ENCODE data around the gene ASCC2. TPM values are rescaled to one million over a fixed set of nuclear protein-coding genes. Genes with fewer than 3 reads are reported as not detected.

Gene ASCC2
- total RNA-seq, 1 donor from 2014 or later: 74.9 TPM

DNA sequence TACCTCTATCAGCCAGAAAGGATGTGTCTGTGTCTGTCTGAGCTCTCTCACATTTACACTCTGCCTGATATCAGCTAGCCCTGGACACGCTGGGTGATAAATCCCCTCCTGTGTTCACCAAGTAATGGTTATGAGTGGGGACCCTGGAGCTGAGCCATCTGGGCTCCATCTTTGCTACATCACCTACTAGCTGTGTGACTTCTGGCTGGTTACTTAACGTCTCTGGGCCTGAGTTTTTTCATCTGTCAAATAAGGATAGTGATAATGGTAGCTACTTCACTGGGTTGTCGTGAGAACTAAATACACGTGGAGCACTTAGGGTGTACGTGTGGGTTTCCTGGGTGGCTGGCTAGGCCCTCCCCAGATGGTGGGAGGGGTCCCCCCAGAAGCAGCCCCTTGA, 48.0 kb downstream of the ASCC2 start:
- DNase-seq (ENCODE audit: low spot score): no peak
- Mint-ChIP-seq H3K36me3 (ENCODE audit: low read depth) (peaks cover 37% of the 10 kb centered on the region), H3K4me1 (ENCODE audit: low read depth) (no peaks in the 10 kb centered on the region), H3K27me3 (ENCODE audit: low read depth) (no peaks in the 10 kb centered on the region), H3K27ac (no peak overlapping the region), H3K4me3 (ENCODE audit: low read depth) (no peak overlapping the region), H3K9me3 (no peaks in the 10 kb centered on the region)
- intact Hi-C loops (cut with micrococcal nuclease): no loop called here

- Mint-ChIP-seq H3K36me3 (ENCODE audit: low read depth) (peaks cover 37% of the 10 kb centered on the region), H3K27ac (no peak overlapping the region), H3K27me3 (ENCODE audit: low read depth) (no peaks in the 10 kb centered on the region), H3K9me3 (no peaks in the 10 kb centered on the region), H3K4me3 (ENCODE audit: low read depth) (no peak overlapping the region), H3K4me1 (ENCODE audit: low read depth) (no peaks in the 10 kb centered on the region)
- intact Hi-C loops (cut with micrococcal nuclease): no loop called here
- no peak for DNase-seq (ENCODE audit: low spot score)
Observed at GRCh38 chr22:29788339-29789279, 49.5 kb downstream of the ASCC2 start.

GRCh38 chr22:29787371-29787980, 50.6 kb downstream of the ASCC2 start:
- Mint-ChIP-seq H3K4me3 (ENCODE audit: low read depth) (no peak overlapping the region), H3K27me3 (ENCODE audit: low read depth) (no peaks in the 10 kb centered on the region), H3K27ac (no peak overlapping the region), H3K9me3 (no peaks in the 10 kb centered on the region), H3K4me1 (ENCODE audit: low read depth) (no peaks in the 10 kb centered on the region), H3K36me3 (ENCODE audit: low read depth) (peaks cover 33% of the 10 kb centered on the region)
- no peak for DNase-seq (ENCODE audit: low spot score)
- intact Hi-C loops (cut with micrococcal nuclease): no loop called here

- H3K9me3 Mint-ChIP-seq: no peaks in the 10 kb centered on the region
- H3K27ac Mint-ChIP-seq: no peak overlapping the region
- H3K4me1 Mint-ChIP-seq (ENCODE audit: low read depth): no peaks in the 10 kb centered on the region
- intact Hi-C loops (cut with micrococcal nuclease): no loop called here
- DNase-seq (ENCODE audit: low spot score): no peak
- peaks cover 26% of the 10 kb centered on the region for H3K36me3 Mint-ChIP-seq (ENCODE audit: low read depth)
- no peaks in the 10 kb centered on the region for H3K27me3 Mint-ChIP-seq (ENCODE audit: low read depth)
- H3K4me3 Mint-ChIP-seq (ENCODE audit: low read depth): no peak overlapping the region
Observed at GRCh38 chr22:29786031-29786430, 52.0 kb downstream of the ASCC2 start.

GRCh38 chr22:29784451-29785361, 53.4 kb downstream of the ASCC2 start:
- peaks cover 14% of the 10 kb centered on the region for H3K36me3 Mint-ChIP-seq (ENCODE audit: low read depth)

GRCh38 chr22:29782061-29782845, 55.8 kb downstream of the ASCC2 start:
- H3K4me1 Mint-ChIP-seq (ENCODE audit: low read depth): no peaks in the 10 kb centered on the region
- H3K9me3 Mint-ChIP-seq: no peaks in the 10 kb centered on the region
- H3K4me3 Mint-ChIP-seq (ENCODE audit: low read depth): no peak overlapping the region
- intact Hi-C loops (cut with micrococcal nuclease): no loop called here
- DNase-seq (ENCODE audit: low spot score): no peak
- H3K27ac Mint-ChIP-seq: no peak overlapping the region
- H3K27me3 Mint-ChIP-seq (ENCODE audit: low read depth): no peaks in the 10 kb centered on the region
- no peaks in the 10 kb centered on the region for H3K36me3 Mint-ChIP-seq (ENCODE audit: low read depth)

More at GRCh38 chr22:29784451-29785361, 53.4 kb downstream of the ASCC2 start:
- Mint-ChIP-seq H3K27me3 (ENCODE audit: low read depth) (no peaks in the 10 kb centered on the region), H3K9me3 (no peaks in the 10 kb centered on the region), H3K4me3 (ENCODE audit: low read depth) (no peak overlapping the region), H3K4me1 (ENCODE audit: low read depth) (no peaks in the 10 kb centered on the region), H3K27ac (no peak overlapping the region)
- no peak for DNase-seq (ENCODE audit: low spot score)
- intact Hi-C loops (cut with micrococcal nuclease): no loop called here

DNA sequence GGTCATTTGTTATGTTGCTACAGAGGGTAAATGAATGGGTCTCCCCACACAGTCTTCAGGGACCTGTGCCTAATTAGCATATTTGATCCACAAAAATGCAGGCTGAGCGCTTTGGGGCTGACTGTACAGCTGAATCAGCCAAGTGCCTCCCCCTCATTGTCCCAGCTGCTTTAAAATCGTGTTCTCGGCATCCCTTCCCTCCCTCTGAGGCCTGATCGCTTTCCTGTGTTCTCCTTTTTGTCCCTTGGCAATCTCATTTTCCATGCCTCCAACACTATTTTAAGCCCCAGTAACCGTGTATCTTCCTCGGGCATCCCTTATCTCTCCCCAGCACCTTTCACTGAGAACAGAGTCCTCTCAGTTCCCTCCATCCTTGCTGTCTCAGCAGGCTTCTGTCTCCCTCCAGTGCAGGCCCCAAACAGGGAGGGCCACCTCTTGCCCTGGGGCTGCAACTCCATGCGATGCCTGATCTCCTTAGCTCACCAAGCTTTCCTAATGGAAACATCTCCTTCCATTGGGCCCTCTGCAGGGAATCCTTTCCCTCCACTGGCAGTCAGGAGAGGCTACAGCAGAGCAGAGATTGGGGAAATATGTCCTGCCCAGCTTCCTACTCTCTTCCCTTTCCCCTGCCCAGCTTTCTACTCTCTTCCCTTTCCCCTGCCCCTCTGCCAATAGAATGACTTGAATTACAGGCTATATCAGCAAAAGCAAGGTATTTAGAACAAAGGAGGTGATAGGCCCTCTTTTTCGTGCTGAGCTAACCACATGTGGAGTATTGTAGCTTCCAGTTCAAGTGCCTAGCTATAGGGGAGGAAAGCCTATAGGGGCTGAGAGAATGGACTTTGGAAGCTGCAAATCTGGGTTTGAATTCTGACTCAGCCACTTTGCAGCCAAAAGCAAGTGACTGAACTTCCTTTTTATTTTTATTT, 57.1 kb downstream of the ASCC2 start:
- DNase-seq (ENCODE audit: low spot score): no peak
- Mint-ChIP-seq H3K4me3 (ENCODE audit: low read depth) (no peak overlapping the region), H3K9me3 (no peaks in the 10 kb centered on the region), H3K4me1 (ENCODE audit: low read depth) (no peaks in the 10 kb centered on the region), H3K27me3 (ENCODE audit: low read depth) (no peaks in the 10 kb centered on the region), H3K27ac (no peak overlapping the region), H3K36me3 (ENCODE audit: low read depth) (no peaks in the 10 kb centered on the region)
- intact Hi-C loops (cut with micrococcal nuclease): no loop called here

DNA sequence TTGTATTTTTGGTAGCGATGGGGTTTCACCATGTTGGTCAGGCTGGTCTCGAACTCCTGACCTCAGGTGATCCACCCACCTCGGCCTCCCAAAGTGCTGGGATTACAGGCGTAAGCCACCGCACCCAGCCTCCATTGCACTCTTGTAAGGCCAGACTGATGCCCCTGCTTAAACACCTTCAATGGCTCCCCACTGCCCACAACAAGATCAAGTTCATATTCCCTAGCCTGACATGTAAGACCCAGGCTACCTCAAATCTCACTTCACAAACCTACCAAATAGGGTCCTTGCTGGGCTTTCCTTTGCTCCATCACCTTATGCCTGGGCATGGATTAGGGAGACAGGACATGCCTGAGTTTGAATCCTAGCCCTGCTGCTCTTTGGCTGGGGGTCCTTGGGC, 57.9 kb downstream of the ASCC2 start:
- Mint-ChIP-seq H3K9me3 (no peaks in the 10 kb centered on the region), H3K36me3 (ENCODE audit: low read depth) (no peaks in the 10 kb centered on the region), H3K4me1 (ENCODE audit: low read depth) (no peaks in the 10 kb centered on the region), H3K4me3 (ENCODE audit: low read depth) (no peak overlapping the region), H3K27ac (no peak overlapping the region), H3K27me3 (ENCODE audit: low read depth) (no peaks in the 10 kb centered on the region)
- intact Hi-C loops (cut with micrococcal nuclease): no loop called here
- no peak for DNase-seq (ENCODE audit: low spot score)

- H3K27ac Mint-ChIP-seq: no peak overlapping the region
- intact Hi-C loops (cut with micrococcal nuclease): no loop called here
- H3K9me3 Mint-ChIP-seq: no peaks in the 10 kb centered on the region
- DNase-seq (ENCODE audit: low spot score): no peak
- H3K4me3 Mint-ChIP-seq (ENCODE audit: low read depth): no peak overlapping the region
- no peaks in the 10 kb centered on the region for H3K27me3 Mint-ChIP-seq (ENCODE audit: low read depth)
- H3K36me3 Mint-ChIP-seq (ENCODE audit: low read depth): peaks cover 24% of the 10 kb centered on the region
- H3K4me1 Mint-ChIP-seq (ENCODE audit: low read depth): peaks cover 8% of the 10 kb centered on the region
Observed at GRCh38 chr22:29773233-29773632, 64.8 kb downstream of the ASCC2 start.

DNA sequence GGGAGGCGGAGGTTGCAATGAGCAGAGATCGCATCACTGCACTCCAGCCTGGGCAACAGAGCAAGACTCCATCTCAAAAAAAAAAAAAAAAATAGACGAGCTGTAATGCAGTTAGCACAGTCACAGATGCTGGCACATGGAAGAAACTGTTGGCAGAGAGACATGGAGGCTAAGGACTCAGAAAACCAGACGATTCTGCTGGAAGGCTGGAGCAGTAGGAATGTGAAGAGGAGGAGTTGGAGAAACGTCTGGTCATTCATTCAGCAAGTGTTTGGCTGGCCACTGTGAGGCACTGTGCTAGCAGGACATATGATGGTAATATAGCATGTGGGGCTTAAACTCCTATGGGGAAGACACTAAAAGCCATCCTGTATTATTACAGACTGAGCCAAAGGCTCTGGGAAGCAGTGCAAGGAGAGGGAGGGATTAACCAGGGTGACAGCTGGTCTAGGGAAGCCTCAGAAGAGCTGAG, 65.9 kb downstream of the ASCC2 start:
- peaks cover 28% of the 10 kb centered on the region for H3K36me3 Mint-ChIP-seq (ENCODE audit: low read depth)
- intact Hi-C loops (cut with micrococcal nuclease): no loop called here
- no peaks in the 10 kb centered on the region for H3K27me3 Mint-ChIP-seq (ENCODE audit: low read depth)
- no peak overlapping the region for H3K4me3 Mint-ChIP-seq (ENCODE audit: low read depth)
- H3K4me1 Mint-ChIP-seq (ENCODE audit: low read depth): peaks cover 13% of the 10 kb centered on the region
- no peak for DNase-seq (ENCODE audit: low spot score)
- H3K27ac Mint-ChIP-seq: no peak overlapping the region
- H3K9me3 Mint-ChIP-seq: no peaks in the 10 kb centered on the region

GRCh38 chr22:29769723-29770321, 68.3 kb downstream of the ASCC2 start:
- H3K4me3 Mint-ChIP-seq (ENCODE audit: low read depth): no peak overlapping the region
- H3K9me3 Mint-ChIP-seq: no peaks in the 10 kb centered on the region
- H3K4me1 Mint-ChIP-seq (ENCODE audit: low read depth): peaks cover 19% of the 10 kb centered on the region
- intact Hi-C loops (cut with micrococcal nuclease): no loop called here
- no peaks in the 10 kb centered on the region for H3K27me3 Mint-ChIP-seq (ENCODE audit: low read depth)
- peaks cover 28% of the 10 kb centered on the region for H3K36me3 Mint-ChIP-seq (ENCODE audit: low read depth)
- no peak for DNase-seq (ENCODE audit: low spot score)
- no peak overlapping the region for H3K27ac Mint-ChIP-seq
